GM12878 (cell line): ENCODE measurements around the gene CLIP1. TPM values are rescaled to one million over a fixed set of nuclear protein-coding genes. Genes with fewer than 3 reads are reported as not detected.

Source experiments
- ATAC-seq: fragments of 200-7000 bp; cut with Tn5 transposase; 3 replicates; pipeline ENCODE4 v1.9.1; 2020; ENCODE audit warnings: mild to moderate bottlenecking, moderate library complexity
- BruUV-seq: library from RNA; stranded (reverse); fragments of 400-500 nt; replicated peaks from 2 replicates; lab custom pipeline; 2021; lab: Mats Ljungman, UMichigan
- CTCF ChIA-PET: fragments of 300-600 bp; sonication (Branson Sonifier 250); formaldehyde crosslinking; extraction: SDS; loops from one replicate; lab custom pipeline; 2021; ENCODE audit warnings: inconsistent platforms; lab: Yijun Ruan, JAX
- POLR2A ChIA-PET: fragments of 350-600 bp; formaldehyde crosslinking; extraction: SDS; loops from one replicate; lab custom pipeline; 2021; ENCODE audit warnings: inconsistent platforms; lab: Charles Lee
- RAD21 ChIA-PET: fragments of 300-600 bp; sonication (Branson Sonifier 250); formaldehyde crosslinking; loops from one replicate; lab custom pipeline; 2023; ENCODE audit warnings: antibody characterized with exemption; ENCODE audit not compliant: unreplicated experiment; lab: Charles Lee
- SMC1A ChIA-PET: fragments of 300-600 bp; sonication (Branson Sonifier 250); formaldehyde crosslinking; loops from one replicate; lab custom pipeline; 2023; ENCODE audit not compliant: unreplicated experiment, uncharacterized antibody; lab: Charles Lee
- DNase-seq: peaks from one replicate; pipeline ENCODE4 v3.0.0-alpha.2; 2011; ENCODE audit warnings: low read depth, low spot score
- FAIRE-seq: peaks from 3 replicates; lab custom pipeline; 2011; peaks lifted over from hg19 to GRCh38; lab: Jason Lieb, UNC
- H2AFZ ChIP-seq: 2 replicates; pipeline ENCODE4 v1.6.0; 2011; ENCODE audit warnings: low read depth, low read length, control low read depth; ENCODE audit not compliant: control insufficient read depth
- H3K27ac ChIP-seq: 2 replicates; pipeline ENCODE4 v1.5.1; 2011; ENCODE audit warnings: control low read depth; ENCODE audit not compliant: control insufficient read depth, insufficient read depth
- H3K27me3 ChIP-seq, 2 experiments: replicated peaks in 1 of 2; 2 replicates each; pipeline versions ENCODE4 v1.6.0 to v1.6.1; 2011; ENCODE audit warnings: low read length in 1 of 2; ENCODE audit not compliant: control insufficient read depth in 2 of 2, insufficient read depth in 2 of 2
- H3K36me3 ChIP-seq, 2 experiments: 2 replicates each; pipeline ENCODE4 v1.5.1; 2011; ENCODE audit warnings: low read length in 1 of 2; ENCODE audit not compliant: control insufficient read depth in 2 of 2, insufficient read depth in 2 of 2
- H3K4me1 ChIP-seq: 2 replicates; pipeline ENCODE4 v1.6.1; 2011; ENCODE audit warnings: mild to moderate bottlenecking, low read length, moderate library complexity, mixed read lengths; ENCODE audit not compliant: control insufficient read depth, insufficient read depth
- H3K4me2 ChIP-seq: 2 replicates; pipeline ENCODE4 v1.6.0; 2011; ENCODE audit warnings: control low read depth; ENCODE audit not compliant: control insufficient read depth, insufficient read depth
- H3K4me3 ChIP-seq: fragments of 200-600 bp; sonication (generic); 2 replicates; pipeline ENCODE4 v1.5.1; 2016
- H3K79me2 ChIP-seq: 2 replicates; pipeline ENCODE4 v1.6.0; 2011; ENCODE audit warnings: low read length; ENCODE audit not compliant: control insufficient read depth, insufficient read depth
- H3K9ac ChIP-seq: 2 replicates; pipeline ENCODE4 v1.8.0; 2011; ENCODE audit warnings: low read length, control low read depth, mixed read lengths; ENCODE audit not compliant: control insufficient read depth, insufficient read depth
- H3K9me3 ChIP-seq: replicated peaks from 3 replicates; pipeline ENCODE4 v1.5.1; 2011; ENCODE audit warnings: mild to moderate bottlenecking, low read length; ENCODE audit not compliant: control insufficient read depth, insufficient read depth
- H4K20me1 ChIP-seq: 2 replicates; pipeline ENCODE4 v1.6.0; 2011; ENCODE audit not compliant: control insufficient read depth, insufficient read depth
- CREB1 ChIP-seq: IDR thresholded peaks from 2 replicates; pipeline ENCODE4 v1.6.1; 2012; ENCODE audit warnings: low read depth, mild to moderate bottlenecking, inconsistent platforms
- EP300 ChIP-seq, 2 experiments: fragments of 150-350 bp in 1 of 2; IDR thresholded peaks; 2 replicates each; pipeline ENCODE4 v1.6.1; 2011 to 2012; ENCODE audit warnings: low read depth in 2 of 2, low read length in 2 of 2, borderline replicate concordance in 1 of 2, improper control_type of control experiment in 1 of 2, inconsistent platforms in 1 of 2; ENCODE audit not compliant: control insufficient read depth in 1 of 2
- FOXM1 ChIP-seq: IDR thresholded peaks from 2 replicates; pipeline ENCODE4 v1.6.1; 2012; ENCODE audit warnings: low read depth, mild to moderate bottlenecking, inconsistent platforms, low read length, moderate library complexity
- MTA3 ChIP-seq: IDR thresholded peaks from 2 replicates; pipeline ENCODE4 v1.6.1; 2012; ENCODE audit warnings: low read length, inconsistent platforms, borderline replicate concordance
- NBN ChIP-seq: fragments of 450-650 bp; IDR thresholded peaks from 2 replicates; pipeline ENCODE4 v1.6.1; 2016
- RUNX3 ChIP-seq: IDR thresholded peaks from 2 replicates; pipeline ENCODE4 v1.6.1; 2012; ENCODE audit warnings: low read length, inconsistent platforms
- SPI1 ChIP-seq: IDR thresholded peaks from 2 replicates; pipeline ENCODE4 v1.6.1; 2011; ENCODE audit warnings: low read depth, mild to moderate bottlenecking, low read length, moderate library complexity, borderline replicate concordance; ENCODE audit not compliant: insufficient read depth
- ZBED1 ChIP-seq: IDR thresholded peaks from 2 replicates; pipeline ENCODE4 v1.6.1; 2016; ENCODE audit warnings: borderline replicate concordance
- ZNF24 ChIP-seq: fragments of 450-650 bp; IDR thresholded peaks from 2 replicates; pipeline ENCODE4 v1.6.1; 2017; ENCODE audit warnings: antibody characterized with exemption, mild to moderate bottlenecking
- WGBS: methylation state at CpG from one replicate; pipeline ENCODE4 v1.1.6; 2016; ENCODE audit warnings: low lambda C conversion rate; ENCODE audit not compliant: insufficient replicate concordance, insufficient coverage; ENCODE audit errors: missing lambda C conversion rate; 5-methylcytosine and 5-hydroxymethylcytosine counted together
- in situ Hi-C: fragments of 300-500 bp; cut with MboI; formaldehyde crosslinking; loops from 9 replicates; pipeline ENCODE4 v1.14.3; 2018; ENCODE audit warnings: mixed read lengths
- intact Hi-C: fragments of 100-400 bp; cut with micrococcal nuclease; formaldehyde crosslinking; loops from one replicate; pipeline ENCODE4 v1.14.2; 2022; ENCODE audit not compliant: unreplicated experiment
- polyA plus RNA-seq, 11 experiments: library from polyadenylated mRNA; depleted of rRNA in 4 of 11; unstranded in 6 of 11; stranded (reverse) in 5 of 11; fragments of >200 nt; fragmentation: Nextera tagmentation in 4 of 11; fragmentation: Illumina TruSeq in 1 of 11; extraction: Ambion mirVana in 4 of 11; extraction: Trizol in 1 of 11; gene quantifications; 1 replicate in 1 of 11; 2 replicates in 10 of 11; pipeline versions ENCODE4 v1.2.1 to v1.2.3, GENCODE V29; 2011 to 2016; ENCODE audit warnings: inconsistent platforms in 2 of 11, missing spikeins in 2 of 11, low read depth in 1 of 11
- total RNA-seq, 4 experiments: library from RNA; depleted of rRNA in 3 of 4; stranded (reverse); fragments of >200 nt in 3 of 4; fragmentation: Illumina TruSeq in 1 of 4; extraction: Trizol in 1 of 4; gene quantifications; 2 replicates each; pipeline versions ENCODE4 v1.2.1 to v1.2.3, GENCODE V29; 2013 to 2021
- TF ChIP-seq, protein P1 (sequence below): fragments of 450-650 bp; conservative IDR thresholded peaks from 2 replicates; pipeline ENCODE4 v1.6.1; 2017; ENCODE audit warnings: mild to moderate bottlenecking, moderate library complexity
- TF ChIP-seq, protein P2 (sequence below), 3 experiments: IDR thresholded peaks in 2 of 3; conservative IDR thresholded peaks in 1 of 3; 2 replicates each; pipeline ENCODE4 v1.5.1; 2011; ENCODE audit warnings: low read depth in 3 of 3, low read length in 3 of 3, mild to moderate bottlenecking in 3 of 3, control low read depth in 2 of 3, moderate library complexity in 2 of 3, inconsistent platforms in 1 of 3, mixed read lengths in 1 of 3; ENCODE audit not compliant: control insufficient read depth in 2 of 3, insufficient read depth in 1 of 3; ENCODE audit errors: extremely low read depth in 1 of 3
- TF ChIP-seq, protein P3 (sequence below): fragments of 450-650 bp; IDR thresholded peaks from 2 replicates; pipeline ENCODE4 v1.6.1; 2016; ENCODE audit warnings: mild to moderate bottlenecking
- TF ChIP-seq, protein P4 (sequence below): fragments of 450-650 bp; IDR thresholded peaks from 2 replicates; pipeline ENCODE4 v1.6.1; 2017; ENCODE audit warnings: borderline replicate concordance
- TF ChIP-seq, protein P5 (sequence below): IDR thresholded peaks from 2 replicates; pipeline ENCODE4 v1.6.1; 2012; ENCODE audit warnings: low read length, inconsistent platforms

Gene CLIP1
- total and polyA plus RNA-seq, 10 of the 15 experiments (the other 5 are each of a cell fraction or from before 2014, with no cell fraction given): 6.0 to 45.4 (median 25.2) TPM

DNA sequence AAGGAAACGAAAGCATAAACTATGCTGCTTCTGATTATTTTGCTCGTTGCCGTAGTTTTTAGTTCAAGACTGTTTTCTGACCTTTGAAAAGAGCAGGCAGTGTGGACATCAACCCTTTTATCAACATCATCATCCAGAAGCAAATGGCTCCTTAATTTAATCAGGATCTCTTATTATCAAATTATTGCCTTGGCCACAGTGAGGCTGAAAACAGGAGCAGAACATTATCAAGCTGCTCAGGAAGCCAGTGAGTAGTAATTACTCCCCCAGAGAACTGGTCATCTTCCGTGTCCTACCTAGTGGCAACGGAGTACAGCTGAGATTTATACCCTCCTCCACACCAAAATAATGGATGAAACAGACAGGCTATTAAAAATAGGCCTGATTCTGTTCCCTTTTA, 194.4 kb downstream of the CLIP1 start (continued):
- TF ChIP-seq, protein P1, sequence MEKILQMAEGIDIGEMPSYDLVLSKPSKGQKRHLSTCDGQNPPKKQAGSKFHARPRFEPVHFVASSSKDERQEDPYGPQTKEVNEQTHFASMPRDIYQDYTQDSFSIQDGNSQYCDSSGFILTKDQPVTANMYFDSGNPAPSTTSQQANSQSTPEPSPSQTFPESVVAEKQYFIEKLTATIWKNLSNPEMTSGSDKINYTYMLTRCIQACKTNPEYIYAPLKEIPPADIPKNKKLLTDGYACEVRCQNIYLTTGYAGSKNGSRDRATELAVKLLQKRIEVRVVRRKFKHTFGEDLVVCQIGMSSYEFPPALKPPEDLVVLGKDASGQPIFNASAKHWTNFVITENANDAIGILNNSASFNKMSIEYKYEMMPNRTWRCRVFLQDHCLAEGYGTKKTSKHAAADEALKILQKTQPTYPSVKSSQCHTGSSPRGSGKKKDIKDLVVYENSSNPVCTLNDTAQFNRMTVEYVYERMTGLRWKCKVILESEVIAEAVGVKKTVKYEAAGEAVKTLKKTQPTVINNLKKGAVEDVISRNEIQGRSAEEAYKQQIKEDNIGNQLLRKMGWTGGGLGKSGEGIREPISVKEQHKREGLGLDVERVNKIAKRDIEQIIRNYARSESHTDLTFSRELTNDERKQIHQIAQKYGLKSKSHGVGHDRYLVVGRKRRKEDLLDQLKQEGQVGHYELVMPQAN: no peak
- TF ChIP-seq, protein P2, sequence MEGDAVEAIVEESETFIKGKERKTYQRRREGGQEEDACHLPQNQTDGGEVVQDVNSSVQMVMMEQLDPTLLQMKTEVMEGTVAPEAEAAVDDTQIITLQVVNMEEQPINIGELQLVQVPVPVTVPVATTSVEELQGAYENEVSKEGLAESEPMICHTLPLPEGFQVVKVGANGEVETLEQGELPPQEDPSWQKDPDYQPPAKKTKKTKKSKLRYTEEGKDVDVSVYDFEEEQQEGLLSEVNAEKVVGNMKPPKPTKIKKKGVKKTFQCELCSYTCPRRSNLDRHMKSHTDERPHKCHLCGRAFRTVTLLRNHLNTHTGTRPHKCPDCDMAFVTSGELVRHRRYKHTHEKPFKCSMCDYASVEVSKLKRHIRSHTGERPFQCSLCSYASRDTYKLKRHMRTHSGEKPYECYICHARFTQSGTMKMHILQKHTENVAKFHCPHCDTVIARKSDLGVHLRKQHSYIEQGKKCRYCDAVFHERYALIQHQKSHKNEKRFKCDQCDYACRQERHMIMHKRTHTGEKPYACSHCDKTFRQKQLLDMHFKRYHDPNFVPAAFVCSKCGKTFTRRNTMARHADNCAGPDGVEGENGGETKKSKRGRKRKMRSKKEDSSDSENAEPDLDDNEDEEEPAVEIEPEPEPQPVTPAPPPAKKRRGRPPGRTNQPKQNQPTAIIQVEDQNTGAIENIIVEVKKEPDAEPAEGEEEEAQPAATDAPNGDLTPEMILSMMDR (IDR thresholded peaks at IDR 0.05 in 2 of 3, conservative IDR thresholded peaks at IDR 0.05 in 1 of 3; ENCODE audit: control insufficient read depth in 2 of 3, extremely low read depth in 1 of 3, insufficient read depth in 1 of 3, low read depth in 3 of 3, low read length in 3 of 3): no peak
- TF ChIP-seq MTA3: no peak

DNA sequence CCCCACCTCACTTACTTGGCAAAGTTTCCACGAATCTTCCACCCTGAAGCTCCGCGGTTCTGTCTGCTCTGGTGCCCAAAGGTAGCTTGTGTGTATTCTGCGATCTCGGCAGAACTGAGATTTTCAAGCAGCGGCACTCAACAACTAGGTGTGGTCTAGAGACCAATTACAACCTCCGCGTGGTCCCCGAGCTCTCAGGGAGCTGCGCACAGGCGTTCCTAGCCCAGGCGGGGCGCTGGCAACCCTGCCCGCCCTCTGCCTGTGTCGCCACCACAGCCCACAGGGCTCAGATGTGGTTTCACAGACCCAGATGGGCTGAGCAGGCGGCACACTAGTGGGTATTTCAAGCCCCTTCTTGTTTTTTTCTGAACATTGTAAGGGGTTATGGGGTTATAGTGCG, 195.1 kb downstream of the CLIP1 start:
- DNase-seq: no peak
- Histone ChIP-seq H3K4me3 (no peak overlapping the region), H3K9ac (no peak overlapping the region), H3K36me3 (peaks cover 0 to 4% of the 10 kb centered on the region in 2 experiments; a peak in 3 of 4 replicates), H3K9me3 (no peaks in the 10 kb centered on the region), H3K27ac (no peak overlapping the region), H3K27me3 (no peaks in the 10 kb centered on the region), H3K4me2 (no peak overlapping the region), H3K4me1 (peaks cover 16% of the 10 kb centered on the region), H4K20me1 (no peaks in the 10 kb centered on the region; the same call in 1 of the 2 replicates), H3K79me2 (peaks cover 23% of the 10 kb centered on the region), H2AFZ (no peak overlapping the region)
- in situ Hi-C loops (no loop called here), intact Hi-C loops (no loop called here)
- ChIA-PET SMC1A (interaction anchor here (0.6 kb wide), 1 partner anchor 101 kb away, joined by 3 read pairs; no protein-coding TSS in a partner anchor), POLR2A (interaction anchor here (1.5 kb wide), 1 partner anchor 40 kb away, joined by 4 read pairs; no protein-coding TSS in a partner anchor), CTCF (interaction anchor here (2.3 kb wide), 1 partner anchor 129 kb away, joined by 6 read pairs; no protein-coding TSS in a partner anchor), RAD21 (no interaction called here)
- no peak for FAIRE-seq
- WGBS: 98% methylated on average over 17 of the region's 17 CpGs
- BruUV-seq: no TSS peak
- no peak for ATAC-seq
- TF ChIP-seq EP300 (IDR thresholded peaks at IDR 0.05; ENCODE audit: borderline replicate concordance in 1 of 2, control insufficient read depth in 1 of 2, low read depth in 2 of 2, low read length in 2 of 2): no peak
- TF ChIP-seq, protein P3, sequence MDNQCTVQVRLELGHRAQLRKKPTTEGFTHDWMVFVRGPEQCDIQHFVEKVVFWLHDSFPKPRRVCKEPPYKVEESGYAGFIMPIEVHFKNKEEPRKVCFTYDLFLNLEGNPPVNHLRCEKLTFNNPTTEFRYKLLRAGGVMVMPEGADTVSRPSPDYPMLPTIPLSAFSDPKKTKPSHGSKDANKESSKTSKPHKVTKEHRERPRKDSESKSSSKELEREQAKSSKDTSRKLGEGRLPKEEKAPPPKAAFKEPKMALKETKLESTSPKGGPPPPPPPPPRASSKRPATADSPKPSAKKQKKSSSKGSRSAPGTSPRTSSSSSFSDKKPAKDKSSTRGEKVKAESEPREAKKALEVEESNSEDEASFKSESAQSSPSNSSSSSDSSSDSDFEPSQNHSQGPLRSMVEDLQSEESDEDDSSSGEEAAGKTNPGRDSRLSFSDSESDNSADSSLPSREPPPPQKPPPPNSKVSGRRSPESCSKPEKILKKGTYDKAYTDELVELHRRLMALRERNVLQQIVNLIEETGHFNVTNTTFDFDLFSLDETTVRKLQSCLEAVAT: no peak
- TF ChIP-seq NBN: no peak
- no peak for TF ChIP-seq FOXM1
- TF ChIP-seq, protein P4, sequence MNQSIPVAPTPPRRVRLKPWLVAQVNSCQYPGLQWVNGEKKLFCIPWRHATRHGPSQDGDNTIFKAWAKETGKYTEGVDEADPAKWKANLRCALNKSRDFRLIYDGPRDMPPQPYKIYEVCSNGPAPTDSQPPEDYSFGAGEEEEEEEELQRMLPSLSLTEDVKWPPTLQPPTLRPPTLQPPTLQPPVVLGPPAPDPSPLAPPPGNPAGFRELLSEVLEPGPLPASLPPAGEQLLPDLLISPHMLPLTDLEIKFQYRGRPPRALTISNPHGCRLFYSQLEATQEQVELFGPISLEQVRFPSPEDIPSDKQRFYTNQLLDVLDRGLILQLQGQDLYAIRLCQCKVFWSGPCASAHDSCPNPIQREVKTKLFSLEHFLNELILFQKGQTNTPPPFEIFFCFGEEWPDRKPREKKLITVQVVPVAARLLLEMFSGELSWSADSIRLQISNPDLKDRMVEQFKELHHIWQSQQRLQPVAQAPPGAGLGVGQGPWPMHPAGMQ: no peak
- TF ChIP-seq, protein P5, sequence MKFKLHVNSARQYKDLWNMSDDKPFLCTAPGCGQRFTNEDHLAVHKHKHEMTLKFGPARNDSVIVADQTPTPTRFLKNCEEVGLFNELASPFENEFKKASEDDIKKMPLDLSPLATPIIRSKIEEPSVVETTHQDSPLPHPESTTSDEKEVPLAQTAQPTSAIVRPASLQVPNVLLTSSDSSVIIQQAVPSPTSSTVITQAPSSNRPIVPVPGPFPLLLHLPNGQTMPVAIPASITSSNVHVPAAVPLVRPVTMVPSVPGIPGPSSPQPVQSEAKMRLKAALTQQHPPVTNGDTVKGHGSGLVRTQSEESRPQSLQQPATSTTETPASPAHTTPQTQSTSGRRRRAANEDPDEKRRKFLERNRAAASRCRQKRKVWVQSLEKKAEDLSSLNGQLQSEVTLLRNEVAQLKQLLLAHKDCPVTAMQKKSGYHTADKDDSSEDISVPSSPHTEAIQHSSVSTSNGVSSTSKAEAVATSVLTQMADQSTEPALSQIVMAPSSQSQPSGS: no peak
- TF ChIP-seq ZNF24: no peak
- no peak for TF ChIP-seq RUNX3
- TF ChIP-seq ZBED1: no peak
- no peak for TF ChIP-seq SPI1
- no peak for TF ChIP-seq CREB1
